ENCODE measurements around the gene XPO6.
"Not testable (repeated sequence)": the region's sequence is repeated elsewhere in the genome, so short reads cannot be mapped to it uniquely, and the experiment has no call there.

The XPO6 gene

DNA sequence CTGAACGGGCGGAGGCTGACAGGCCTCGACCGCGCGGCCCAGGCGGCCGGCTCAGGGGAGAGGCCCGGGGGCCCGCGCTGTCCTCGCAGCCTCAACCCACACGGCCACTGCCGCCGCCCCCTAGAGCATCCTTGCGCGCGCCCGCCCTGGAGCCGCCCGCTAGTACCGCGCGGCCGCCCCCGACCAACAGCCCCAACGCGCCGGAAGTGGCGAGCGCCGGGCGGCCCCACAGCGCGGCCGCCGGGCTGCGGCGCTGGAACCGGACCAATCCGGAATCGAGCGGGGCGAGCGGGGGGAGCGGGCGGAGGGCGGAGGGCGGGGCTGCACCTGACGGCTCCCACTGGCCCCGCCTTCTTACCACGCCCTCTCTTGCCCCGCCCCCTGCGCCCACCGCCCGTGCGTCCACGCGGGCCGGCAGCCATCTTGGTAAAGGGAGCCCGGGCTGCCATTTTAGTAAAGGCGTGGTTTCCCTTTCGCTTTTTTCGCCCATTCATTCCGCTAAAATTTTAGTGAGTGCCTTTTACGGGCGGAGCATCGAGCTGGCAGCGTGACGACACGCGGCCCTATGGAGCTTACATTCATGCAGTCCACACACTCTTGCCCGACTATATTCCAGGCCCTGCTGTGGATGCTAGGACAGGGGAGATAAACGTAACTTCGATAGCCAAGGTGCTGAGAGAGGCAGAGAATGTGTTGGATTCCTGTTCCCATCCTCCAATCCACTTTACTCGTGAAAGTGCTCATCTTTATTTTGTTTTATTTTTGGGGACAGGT is at the start of gene XPO6:
Gene XPO6 (minus strand): TSS at position 208 of the 774 bp plus-strand sequence. CDS start 597 bp downstream, outside the sequence.
- peak; percentile 92 for DNase-seq

GRCh38 chr16:28260193-28260592 is 48.4 kb upstream of the XPO6 start:
- DNase-seq = no peak

DNA sequence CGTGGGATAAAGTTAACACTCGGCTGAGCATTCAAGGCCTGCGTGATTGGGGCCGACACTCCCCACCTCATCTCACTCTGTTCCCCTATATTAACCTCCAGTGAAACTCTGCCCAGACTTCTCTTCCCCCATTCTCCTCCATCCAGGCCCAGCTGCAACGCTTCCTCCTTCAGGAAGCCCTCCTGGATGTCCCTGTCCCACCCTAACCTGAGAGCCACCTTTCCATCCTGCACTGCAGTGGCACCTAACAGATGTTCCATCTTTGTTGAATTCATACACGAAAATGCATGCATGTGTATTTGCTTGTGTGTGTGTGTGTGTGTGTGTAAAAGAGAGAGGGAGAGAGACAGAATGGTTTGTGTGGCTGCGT is 48.0 kb upstream of the XPO6 start:
- no peak for DNase-seq

- no peak for DNase-seq
These were observed 47.5 kb upstream of the XPO6 start for GRCh38 chr16:28259091-28259780.

GRCh38 chr16:28258567-28258966 is 46.8 kb upstream of the XPO6 start:
- DNase-seq = peak; percentile 2

- no peak for DNase-seq
These were observed 45.5 kb upstream of the XPO6 start for GRCh38 chr16:28257256-28257655.

- DNase-seq = no peak
These were observed 44.1 kb upstream of the XPO6 start for GRCh38 chr16:28255838-28256237.

DNA sequence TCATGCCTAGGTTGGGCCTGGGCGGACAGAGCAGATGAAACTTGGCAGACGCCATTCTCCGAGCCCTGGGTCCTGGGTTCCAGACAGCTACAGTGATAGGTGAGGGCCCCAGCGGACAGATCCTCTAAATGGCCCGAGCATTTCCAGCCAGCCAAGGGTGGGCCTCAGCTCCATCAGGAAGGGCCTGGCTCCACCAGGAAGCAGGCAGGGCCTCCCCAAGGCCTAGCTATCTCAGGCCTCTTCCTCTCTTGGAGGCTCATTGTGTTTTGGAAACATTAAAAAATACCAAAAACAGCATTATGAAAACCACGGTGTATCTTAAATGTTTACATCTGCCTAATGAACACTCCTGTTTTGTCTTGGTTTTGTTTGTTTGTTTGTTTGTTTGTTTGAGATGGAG is 42.4 kb upstream of the XPO6 start:
- no peak for DNase-seq

GRCh38 chr16:28250999-28251398 is 39.2 kb upstream of the XPO6 start:
- no peak for DNase-seq

DNA sequence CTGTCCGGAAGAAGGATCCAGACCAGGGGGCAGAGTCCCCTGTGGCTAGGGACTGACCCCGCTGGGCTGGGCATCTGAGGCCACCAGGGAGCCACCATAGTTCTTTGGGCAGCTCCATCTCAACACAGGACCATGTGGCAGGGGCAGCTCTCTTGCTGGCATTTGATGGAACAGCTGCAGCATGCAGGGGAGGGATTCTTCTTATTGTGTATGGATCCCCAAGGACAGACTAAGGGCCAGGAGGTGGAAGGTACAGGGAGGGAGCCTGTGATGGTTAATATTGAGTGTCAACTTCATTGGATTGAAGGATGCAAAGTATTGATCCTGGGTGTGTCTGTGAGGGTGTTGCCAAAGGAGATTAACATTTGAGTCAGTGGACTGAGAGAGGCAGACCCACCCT is 37.7 kb upstream of the XPO6 start:
- DNase-seq = not testable (repeated sequence)

DNA sequence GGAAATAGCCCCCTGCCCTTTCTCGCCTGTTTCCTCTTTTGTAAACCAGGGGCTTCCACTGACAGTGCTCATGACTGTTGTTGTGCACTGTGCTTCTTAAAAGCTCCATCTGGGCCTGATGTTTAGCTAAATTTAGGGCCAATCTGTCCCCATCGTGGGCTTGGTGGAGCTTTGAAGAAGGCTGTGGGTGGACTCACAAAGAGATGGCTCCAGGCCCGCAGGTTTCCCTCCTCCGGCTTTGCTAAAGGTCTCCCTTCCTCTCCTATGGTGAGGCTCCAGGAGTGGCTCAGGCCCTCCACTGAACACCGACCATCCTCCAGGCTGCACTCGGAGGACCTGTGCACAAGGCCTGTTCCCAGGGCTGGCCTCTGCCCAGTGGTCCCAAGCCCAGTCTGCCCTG is 30.2 kb upstream of the XPO6 start:
- no peak for DNase-seq

GRCh38 chr16:28237754-28238357 is 26.1 kb upstream of the XPO6 start:
- no peak for DNase-seq

DNA sequence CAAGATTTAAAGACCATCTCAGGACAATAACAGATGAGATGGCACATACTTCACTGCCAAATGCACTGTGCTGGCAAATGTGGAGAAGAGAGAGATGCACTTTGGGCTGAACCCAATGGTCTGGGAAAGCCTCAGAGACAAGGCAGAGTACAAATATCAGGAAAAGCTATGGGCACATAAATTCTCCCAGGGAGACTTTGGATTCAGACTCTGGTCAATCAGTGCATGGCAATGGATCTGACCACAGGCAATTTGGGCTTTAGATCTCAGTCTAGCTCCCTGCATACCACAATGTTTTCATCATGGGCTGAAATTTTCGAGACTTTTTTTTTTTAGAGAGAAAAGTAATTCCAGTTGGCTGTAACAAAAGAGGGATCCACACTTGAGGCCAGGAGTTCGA is 20.0 kb upstream of the XPO6 start:
- DNase-seq = no peak

- not testable (repeated sequence) for DNase-seq
These were observed 12.1 kb upstream of the XPO6 start for GRCh38 chr16:28223909-28224308.

DNA sequence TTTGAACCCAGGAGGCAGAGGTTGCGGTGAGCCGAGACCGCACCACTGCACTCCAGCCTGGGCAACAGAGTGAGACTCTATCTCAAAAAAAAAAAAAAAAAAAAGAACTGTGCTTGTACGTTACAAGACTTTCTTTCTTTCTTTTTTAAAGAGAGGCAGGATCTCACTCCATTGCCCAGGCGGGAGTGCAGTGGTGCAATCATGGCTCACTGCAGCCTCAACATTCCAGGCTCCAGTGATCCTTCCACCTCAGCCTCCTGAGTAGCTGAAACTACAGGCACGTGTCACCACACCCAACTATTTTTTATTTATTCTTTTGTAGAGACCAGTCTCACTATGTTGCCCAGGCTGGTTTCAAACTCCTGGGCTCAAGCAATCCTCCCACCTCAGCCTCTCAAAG is 8.0 kb upstream of the XPO6 start:
- not testable (repeated sequence) for DNase-seq

- no peak for DNase-seq
These were observed 7.5 kb upstream of the XPO6 start for GRCh38 chr16:28219282-28219681.

- DNase-seq = no peak
These were observed 6.3 kb upstream of the XPO6 start for GRCh38 chr16:28218109-28218508.

DNA sequence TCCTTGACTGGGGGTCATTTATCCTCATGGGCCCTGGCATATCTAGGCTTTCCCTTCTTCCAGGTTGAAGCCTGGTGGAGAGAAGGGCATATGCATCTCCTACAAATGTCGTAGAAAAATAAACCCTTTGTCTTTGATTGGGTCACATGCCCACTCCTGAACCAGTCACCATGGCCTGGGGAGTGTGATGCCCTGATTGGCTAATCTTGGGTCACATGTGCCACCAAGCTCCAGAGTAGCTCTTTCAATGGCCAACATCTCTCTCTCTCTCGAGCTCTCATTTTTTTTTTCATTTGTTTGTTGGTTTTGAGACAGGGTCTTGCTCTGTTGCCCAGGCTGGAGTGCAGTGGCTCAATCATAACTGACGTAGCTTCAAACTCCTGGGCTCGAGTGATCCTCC is 5.6 kb upstream of the XPO6 start:
- DNase-seq = no peak

DNA sequence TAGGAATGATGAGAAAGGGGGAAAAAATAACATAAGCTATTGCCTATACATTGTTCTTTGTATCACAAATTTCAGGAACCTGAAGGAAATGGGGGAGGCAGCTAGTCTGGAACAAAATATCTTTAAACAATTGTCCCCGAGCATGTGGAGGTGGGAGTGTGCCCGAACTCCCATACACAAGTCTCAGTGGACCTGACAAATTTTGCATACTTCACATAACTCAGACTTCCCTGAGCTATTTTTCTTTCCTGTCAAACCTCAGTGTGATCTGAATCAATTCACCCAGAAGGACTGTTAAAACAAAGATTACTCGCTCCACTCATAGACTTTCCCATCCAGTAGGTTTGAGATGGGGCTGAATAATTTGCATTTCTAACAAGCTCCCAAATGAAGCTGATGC is 1.6 kb upstream of the XPO6 start:
- DNase-seq = no peak

DNA sequence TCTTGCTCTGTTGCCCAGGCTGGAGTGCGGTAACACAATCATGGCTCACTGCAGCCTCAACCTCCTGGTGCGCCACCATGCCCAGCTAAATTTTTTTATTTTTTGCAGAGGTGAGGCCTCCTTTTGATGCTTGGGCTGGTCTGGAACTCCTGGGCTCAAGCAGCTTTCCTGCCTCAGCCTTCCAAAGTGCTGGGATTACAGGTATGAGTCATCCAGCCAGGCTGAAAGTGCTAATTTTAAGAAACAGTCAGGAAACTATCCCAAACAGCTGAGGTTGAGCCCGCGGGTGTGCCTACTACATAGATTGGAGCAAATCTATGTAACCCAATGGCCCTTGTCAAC is 738 bp upstream of the XPO6 start:
- DNase-seq = no peak

- peak; percentile 23 for DNase-seq
These were observed 681 bp downstream of the XPO6 start for GRCh38 chr16:28210979-28211588.

DNA sequence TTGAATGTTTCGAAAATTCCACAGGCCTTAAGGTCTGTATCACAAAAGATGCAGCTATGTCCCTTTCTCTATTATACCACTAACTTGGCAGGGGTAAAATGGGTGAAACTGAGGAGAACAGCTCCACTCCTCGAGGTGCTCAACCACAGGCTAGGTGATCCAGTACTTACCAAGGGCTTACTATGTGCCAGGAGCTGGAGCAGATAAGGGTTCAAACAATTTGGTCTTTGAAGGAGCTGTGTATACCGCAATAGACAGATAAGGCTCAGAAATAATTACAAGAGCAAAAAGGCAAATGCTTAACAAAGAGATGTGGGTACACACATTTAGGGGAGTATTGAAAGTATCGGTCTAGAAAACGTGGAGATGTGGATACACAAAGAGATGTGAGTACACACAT is 1.5 kb downstream of the XPO6 start:
- DNase-seq = no peak

- DNase-seq = no peak
These were observed 2.9 kb downstream of the XPO6 start for GRCh38 chr16:28208824-28209223.

DNA sequence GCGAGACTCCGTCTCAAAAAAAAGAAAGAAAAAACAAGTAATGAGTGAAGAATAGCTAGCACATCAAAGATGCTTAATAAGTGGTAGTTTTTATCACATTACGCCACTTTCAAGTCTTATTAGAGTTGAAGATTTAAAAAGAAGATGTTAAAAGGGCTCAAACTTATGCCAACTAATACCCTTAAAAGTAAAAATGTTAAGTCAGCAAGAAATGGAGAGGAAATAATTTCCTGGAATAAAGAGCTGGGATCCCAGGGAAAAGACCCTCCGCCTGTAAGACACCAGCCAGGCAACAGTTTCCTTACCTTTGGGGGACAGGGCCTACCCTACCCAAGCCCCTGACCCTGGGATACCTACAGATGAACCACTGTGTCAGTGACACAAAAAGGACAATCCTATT is 3.6 kb downstream of the XPO6 start:
- DNase-seq = no peak
